Esophagus squamous epithelium (tissue), 5 donors: ENCODE data around the gene TGFB1. TPM values are rescaled to one million over a fixed set of nuclear protein-coding genes. Genes with fewer than 3 reads are reported as not detected.

Experiments used
- DNase-seq: peaks from one replicate; lab custom pipeline; 2025; lab: John Stamatoyannopoulos, UW
- H3K27ac ChIP-seq, 4 donors: fragments of 200-600 bp; sonication (generic); one replicate each; pipeline ENCODE4 v1.5.1; 2016 to 2019; ENCODE audit warnings: mild to moderate bottlenecking in 1 of 4
- H3K27me3 ChIP-seq, 4 donors: fragments of 200-600 bp; sonication (generic); 1 replicate in 3 of 4; 2 replicates in 1 of 4; pipeline versions ENCODE4 v1.5.1 to v1.6.0; 2017 to 2021; ENCODE audit warnings: antibody characterized with exemption in 1 of 4
- H3K36me3 ChIP-seq, 3 donors: fragments of 200-600 bp; sonication (generic); one replicate each; pipeline ENCODE4 v1.5.1; 2016 to 2019
- H3K4me1 ChIP-seq, 3 donors: fragments of 200-600 bp; sonication (generic); one replicate each; pipeline ENCODE4 v1.5.1; 2017 to 2019
- H3K4me3 ChIP-seq, 4 donors: fragments of 200-600 bp; sonication (generic); 1 replicate in 3 of 4; 2 replicates in 1 of 4; pipeline ENCODE4 v1.5.1; 2016 to 2019; ENCODE audit warnings: mild to moderate bottlenecking in 2 of 4, moderate library complexity in 1 of 4
- H3K9me3 ChIP-seq, 3 donors: fragments of 200-600 bp; sonication (generic); one replicate each; pipeline ENCODE4 v1.5.1; 2016 to 2019
- POLR2A ChIP-seq, 4 donors: fragments of 450-650 bp; IDR thresholded peaks; one replicate each; pipeline ENCODE4 v1.6.1; 2017; ENCODE audit warnings: antibody characterized with exemption in 4 of 4, mild to moderate bottlenecking in 4 of 4, moderate library complexity in 3 of 4
- WGBS, 2 donors: methylation state at CpG; one replicate each; pipeline ENCODE4 v1.1.5; 2018; 5-methylcytosine and 5-hydroxymethylcytosine counted together
- intact Hi-C: fragments of 100-400 bp; cut with DNase I; formaldehyde crosslinking; loops from one replicate; pipeline ENCODE4 v1.15.0; 2022
- small RNA-seq, 4 donors: library from RNA; depleted of rRNA; stranded (forward); fragments of <200 nt; gene quantifications; one replicate each; pipeline ENCODE3, GENCODE V24; 2016
- total RNA-seq, 4 donors: library from RNA; depleted of rRNA; stranded (reverse); fragments of >200 nt; gene quantifications; one replicate each; pipeline ENCODE4 v1.1.0, GENCODE V29; 2016
- TF ChIP-seq, protein P1 (sequence below), 6 experiments: fragments of 450-650 bp in 4 of 6; fragments of 200-600 bp in 2 of 6; sonication (generic) in 2 of 6; IDR thresholded peaks; one replicate each; pipeline ENCODE4 v1.5.1; 2016 to 2019; ENCODE audit warnings: antibody characterized with exemption in 6 of 6, mild to moderate bottlenecking in 4 of 6, moderate library complexity in 4 of 6
- donor health status: DM: yes; HTN: yes; CAD: no.

The TGFB1 gene
- total RNA-seq, 4 donors from 2014 or later = 13.6 to 36.2 (median 31.9) TPM

DNA sequence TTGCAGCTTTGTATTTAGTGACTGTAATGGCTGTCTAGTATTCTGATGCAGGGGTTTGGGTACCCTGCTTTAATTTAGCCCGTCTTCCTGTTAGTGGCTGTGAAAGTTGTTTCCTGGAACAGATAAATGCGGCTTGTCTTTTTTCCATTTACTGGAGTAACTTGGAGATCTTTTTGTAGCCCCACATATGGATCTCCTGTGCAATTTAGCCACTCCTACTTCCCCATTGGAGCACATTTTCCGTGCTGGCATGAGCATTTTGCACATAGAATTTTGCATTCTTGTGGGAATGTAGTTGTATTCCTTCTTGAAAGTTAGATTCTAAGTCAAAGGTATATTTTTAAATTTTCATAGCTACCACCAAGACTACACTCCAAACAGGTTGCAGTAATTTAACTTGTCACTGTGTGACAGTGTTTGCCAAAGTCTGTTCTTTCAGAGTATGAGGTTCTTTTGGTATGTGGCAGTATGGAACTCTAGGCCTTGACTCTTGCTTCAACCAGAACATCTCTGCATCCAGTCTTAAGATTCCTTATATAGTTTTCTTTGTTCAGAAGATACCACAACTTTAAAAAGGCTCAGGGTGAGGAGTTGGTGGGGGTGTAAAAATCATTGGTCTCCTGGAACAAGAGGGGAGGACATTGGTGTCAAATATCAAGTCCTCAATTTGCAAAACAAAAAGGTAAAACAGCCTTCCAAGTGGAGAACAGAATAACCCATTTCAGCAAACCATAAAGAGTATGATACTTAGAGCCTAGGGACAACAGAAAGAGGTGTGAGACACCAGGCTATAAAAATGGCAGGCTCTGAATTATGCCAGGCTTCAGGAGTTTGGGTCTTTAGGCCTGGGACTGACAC is 64.8 kb downstream of the TGFB1 start:
- H3K27me3 ChIP-seq = no peaks in the 10 kb centered on the region
- H3K4me3 ChIP-seq = no peak overlapping the region
- DNase-seq = no peak
- H3K9me3 ChIP-seq = no peaks in the 10 kb centered on the region
- TF ChIP-seq, protein P1, sequence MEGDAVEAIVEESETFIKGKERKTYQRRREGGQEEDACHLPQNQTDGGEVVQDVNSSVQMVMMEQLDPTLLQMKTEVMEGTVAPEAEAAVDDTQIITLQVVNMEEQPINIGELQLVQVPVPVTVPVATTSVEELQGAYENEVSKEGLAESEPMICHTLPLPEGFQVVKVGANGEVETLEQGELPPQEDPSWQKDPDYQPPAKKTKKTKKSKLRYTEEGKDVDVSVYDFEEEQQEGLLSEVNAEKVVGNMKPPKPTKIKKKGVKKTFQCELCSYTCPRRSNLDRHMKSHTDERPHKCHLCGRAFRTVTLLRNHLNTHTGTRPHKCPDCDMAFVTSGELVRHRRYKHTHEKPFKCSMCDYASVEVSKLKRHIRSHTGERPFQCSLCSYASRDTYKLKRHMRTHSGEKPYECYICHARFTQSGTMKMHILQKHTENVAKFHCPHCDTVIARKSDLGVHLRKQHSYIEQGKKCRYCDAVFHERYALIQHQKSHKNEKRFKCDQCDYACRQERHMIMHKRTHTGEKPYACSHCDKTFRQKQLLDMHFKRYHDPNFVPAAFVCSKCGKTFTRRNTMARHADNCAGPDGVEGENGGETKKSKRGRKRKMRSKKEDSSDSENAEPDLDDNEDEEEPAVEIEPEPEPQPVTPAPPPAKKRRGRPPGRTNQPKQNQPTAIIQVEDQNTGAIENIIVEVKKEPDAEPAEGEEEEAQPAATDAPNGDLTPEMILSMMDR (IDR thresholded peaks at IDR 0.05) = no peak
- no peak for TF ChIP-seq POLR2A (IDR thresholded peaks at IDR 0.05)
- intact Hi-C loops = no loop called here
- peaks cover 31 to 100% (median 72%) of the 10 kb centered on the region in 3 donors for H3K36me3 ChIP-seq
- no peak overlapping the region for H3K27ac ChIP-seq
- no peaks in the 10 kb centered on the region for H3K4me1 ChIP-seq
- 84 to 90% methylated on average over 3 of the region's 3 CpGs for WGBS, 2 donors

Small RNA genes lying within 50 kb of the gene (small RNA-seq; reads per million reads assigned to genes)
- 0 to 0.15 (median 0) reads per million in 4 donors for gene RN7SL34P

Other genes starting within 250 kb of the TGFB1 start
- gene CYP2F1, start 239.5 kb downstream of the TGFB1 start, total RNA-seq = 1 to 10 TPM in 1 of 4 donors, under 1 TPM in 1, not detected in 2; 0.19 to 1.6 TPM
- gene CYP2S1, start 160.7 kb downstream of the TGFB1 start, total RNA-seq = 10 to 100 TPM; 12.4 to 20.3 (median 15.2) TPM
- gene AXL, start 134.7 kb downstream of the TGFB1 start, total RNA-seq = 10 to 100 TPM in 2 of 4 donors, 1 to 10 TPM in 2; 5.3 to 40.2 (median 17.3) TPM
- gene HNRNPUL1, start 89.5 kb downstream of the TGFB1 start, total RNA-seq = 100 to 1,000 TPM in 3 of 4 donors, 10 to 100 TPM in 1; 98.1 to 127 (median 113) TPM
- 10 to 100 TPM in 3 of 4 donors, 1 to 10 TPM in 1; 9.4 to 19.5 (median 14.7) TPM for gene CCDC97, start 43.8 kb downstream of the TGFB1 start, total RNA-seq
- gene B9D2, start 10.2 kb upstream of the TGFB1 start, total RNA-seq = 1 to 10 TPM; 2.5 to 4.6 (median 3.7) TPM
- 10 to 100 TPM in 2 of 4 donors, 1 to 10 TPM in 2; 6.2 to 15.8 (median 9.3) TPM for gene TMEM91, start 22.6 kb upstream of the TGFB1 start, total RNA-seq
- 10 to 100 TPM; 22.4 to 37.0 (median 28.6) TPM for gene EXOSC5, start 43.4 kb upstream of the TGFB1 start, total RNA-seq
- gene BCKDHA, start 43.9 kb upstream of the TGFB1 start, total RNA-seq = 10 to 100 TPM; 55.1 to 87.2 (median 58.6) TPM
- 10 to 100 TPM; 11.6 to 84.4 (median 35.3) TPM for gene B3GNT8, start 73.5 kb upstream of the TGFB1 start, total RNA-seq
- gene DMAC2, start 86.0 kb upstream of the TGFB1 start, total RNA-seq = 10 to 100 TPM; 25.1 to 41.4 (median 35.7) TPM
- not detected for gene ERICH4, start 89.2 kb upstream of the TGFB1 start, total RNA-seq
- gene CEACAM21, start 222.2 kb upstream of the TGFB1 start, total RNA-seq = 1 to 10 TPM in 1 of 4 donors, under 1 TPM in 1, not detected in 2; 0.57 to 3.7 TPM